Endothelial cell of umbilical vein (primary cell): ENCODE data around the gene TMCO1. TPM values are rescaled to one million over a fixed set of nuclear protein-coding genes. Genes with fewer than 3 reads are reported as not detected.

Source experiments
- BruUV-seq: library from RNA; stranded (reverse); fragments of 400-500 nt; replicated peaks from 2 replicates; lab custom pipeline; 2021; lab: Mats Ljungman, UMichigan
- CTCF ChIA-PET: fragments of 300-600, 350-600 bp; sonication (Branson Sonifier 250); formaldehyde crosslinking; loops from one replicate; lab custom pipeline; 2021; ENCODE audit warnings: antibody characterized with exemption, inconsistent platforms; lab: Charles Lee
- POLR2A ChIA-PET: fragments of 300-600, 350-600 bp; sonication (Branson Sonifier 250); formaldehyde crosslinking; loops from one replicate; lab custom pipeline; 2021; ENCODE audit warnings: antibody characterized with exemption, inconsistent platforms; lab: Charles Lee
- DNase-seq: peaks from one replicate; pipeline ENCODE4 v3.0.0-alpha.2; 2011; ENCODE audit warnings: low read depth, low spot score
- FAIRE-seq: peaks from 2 replicates; lab custom pipeline; 2011; peaks lifted over from hg19 to GRCh38; lab: Jason Lieb, UNC
- H2AFZ ChIP-seq: 2 replicates; pipeline ENCODE4 v1.6.0; 2012; ENCODE audit warnings: low read depth, low read length, control low read depth, inconsistent platforms
- H3K27ac ChIP-seq: 2 replicates; pipeline ENCODE4 v1.5.1; 2011; ENCODE audit warnings: low read depth, mild to moderate bottlenecking, control low read depth, low read length, moderate library complexity; ENCODE audit not compliant: insufficient read depth
- H3K27me3 ChIP-seq, 2 experiments: 2 replicates each; pipeline versions ENCODE4 v1.6.0 to v1.6.1; 2011; ENCODE audit warnings: low read length in 2 of 2, mixed read lengths in 1 of 2; ENCODE audit not compliant: control insufficient read depth in 2 of 2, insufficient read depth in 2 of 2
- H3K36me3 ChIP-seq, 2 experiments: 2 replicates in 1 of 2; 3 replicates in 1 of 2; pipeline ENCODE4 v1.5.1; 2011; ENCODE audit warnings: low read length in 2 of 2, mild to moderate bottlenecking in 1 of 2, moderate library complexity in 1 of 2; ENCODE audit not compliant: control insufficient read depth in 2 of 2, insufficient read depth in 2 of 2; ENCODE audit errors: extremely low read depth in 1 of 2
- H3K4me1 ChIP-seq: 3 replicates; pipeline ENCODE4 v1.5.1; 2011; ENCODE audit warnings: mild to moderate bottlenecking, low read length; ENCODE audit not compliant: control insufficient read depth, insufficient read depth; ENCODE audit errors: extremely low read depth
- H3K4me2 ChIP-seq: 2 replicates; pipeline ENCODE4 v1.6.1; 2011; ENCODE audit warnings: low read length, control low read depth, mixed read lengths; ENCODE audit not compliant: insufficient read depth
- H3K4me3 ChIP-seq, 3 experiments: fragments of 200-600 bp in 1 of 3; sonication (generic), shearing (Covaris generic) in 1 of 3; replicated peaks in 1 of 3; 2 replicates each; pipeline ENCODE4 v1.5.1; 2011 to 2016; ENCODE audit warnings: control low read depth in 3 of 3, low read length in 3 of 3, mild to moderate bottlenecking in 2 of 3, inconsistent platforms in 1 of 3, low read depth in 1 of 3, moderate library complexity in 1 of 3; ENCODE audit not compliant: insufficient read depth in 1 of 3
- H3K79me2 ChIP-seq: 2 replicates; pipeline ENCODE4 v1.6.0; 2012; ENCODE audit warnings: low read length, inconsistent platforms; ENCODE audit not compliant: control insufficient read depth, insufficient read depth
- H3K9ac ChIP-seq: replicated peaks from 2 replicates; pipeline ENCODE3; 2011; ENCODE audit warnings: low read length, control low read depth; ENCODE audit not compliant: insufficient read depth; ENCODE audit errors: extremely low read depth
- H3K9me1 ChIP-seq: replicated peaks from 3 replicates; pipeline ENCODE4 v1.6.0; 2011; ENCODE audit warnings: mild to moderate bottlenecking, low read length; ENCODE audit not compliant: control insufficient read depth, insufficient read depth; ENCODE audit errors: extremely low read depth
- H3K9me3 ChIP-seq: replicated peaks from 2 replicates; pipeline ENCODE4 v1.5.1; 2012; ENCODE audit warnings: low read length, inconsistent platforms; ENCODE audit not compliant: control insufficient read depth, insufficient read depth
- H4K20me1 ChIP-seq: replicated peaks from 2 replicates; pipeline ENCODE3; 2011; ENCODE audit warnings: mild to moderate bottlenecking, low read length; ENCODE audit not compliant: control insufficient read depth, insufficient read depth; ENCODE audit errors: extremely low read depth
- EZH2 ChIP-seq: IDR thresholded peaks from 2 replicates; pipeline ENCODE4 v1.6.1; 2012; ENCODE audit warnings: borderline replicate concordance, low read depth, mild to moderate bottlenecking, moderate library complexity, low read length, inconsistent platforms; ENCODE audit not compliant: severe bottlenecking
- FOS ChIP-seq: IDR thresholded peaks from 2 replicates; pipeline ENCODE4 v1.6.1; 2011; ENCODE audit warnings: mild to moderate bottlenecking, low read length, moderate library complexity, borderline replicate concordance; ENCODE audit not compliant: insufficient read depth
- GATA2 ChIP-seq: IDR thresholded peaks from 2 replicates; pipeline ENCODE4 v1.7.0; 2011; ENCODE audit warnings: low read depth, mild to moderate bottlenecking, moderate library complexity, mixed read lengths, low read length; ENCODE audit not compliant: insufficient read length, insufficient read depth
- JUN ChIP-seq: IDR thresholded peaks from 2 replicates; pipeline ENCODE4 v1.6.1; 2011; ENCODE audit warnings: borderline replicate concordance, low read depth; ENCODE audit not compliant: insufficient read length, insufficient read depth
- MYC ChIP-seq: IDR thresholded peaks from one replicate; pipeline ENCODE4 v1.6.1; 2011; ENCODE audit warnings: mild to moderate bottlenecking, low read depth, low read length
- POLR2A ChIP-seq: IDR thresholded peaks from 2 replicates; pipeline ENCODE4 v1.6.1; 2012; ENCODE audit warnings: low read depth, mild to moderate bottlenecking, control low read depth, low read length
- POLR2AphosphoS5 ChIP-seq: IDR thresholded peaks from 2 replicates; pipeline ENCODE4 v1.6.1; 2012; ENCODE audit warnings: low read depth, mild to moderate bottlenecking, control low read depth, low read length, moderate library complexity; ENCODE audit not compliant: insufficient read depth
- dilution Hi-C: fragments of 300-500 bp; cut with MboI; formaldehyde crosslinking; loops from one replicate; pipeline ENCODE4 v1.15.0; 2019; ENCODE audit warnings: low sequenced_read_pairs; ENCODE audit not compliant: extremely low pct_ligation_motif_present
- intact Hi-C: fragments of 100-400 bp; cut with micrococcal nuclease; formaldehyde crosslinking; loops from one replicate; pipeline ENCODE4 v1.10.0; 2022
- polyA plus RNA-seq, 4 experiments: library from polyadenylated mRNA; depleted of rRNA in 3 of 4; stranded (reverse) in 3 of 4; unstranded in 1 of 4; fragments of >200 nt; gene quantifications; 2 replicates each; pipeline versions ENCODE4 v1.2.1 to v1.2.3, GENCODE V29; 2011 to 2012; ENCODE audit warnings: missing spikeins in 1 of 4
- total RNA-seq: library from RNA; stranded (reverse); gene quantifications from 2 replicates; pipeline ENCODE4 v1.2.3, GENCODE V29; 2021
- TF ChIP-seq, protein P1 (sequence below): IDR thresholded peaks from 2 replicates; pipeline ENCODE4 v1.6.1; 2011; ENCODE audit not compliant: insufficient read depth, insufficient read length
- TF ChIP-seq, protein P2 (sequence below), 2 donors: IDR thresholded peaks; 1 replicate in 1 of 2; 2 replicates in 1 of 2; pipeline ENCODE4 v1.5.1; 2011; ENCODE audit warnings: low read length in 2 of 2, mild to moderate bottlenecking in 2 of 2, moderate library complexity in 2 of 2, control low read depth in 1 of 2, inconsistent platforms in 1 of 2, low read depth in 1 of 2; ENCODE audit not compliant: insufficient read depth in 1 of 2; ENCODE audit errors: extremely low read depth in 1 of 2

The TMCO1 gene
- total and polyA plus RNA-seq, 2 donors (not counting 3 experiments of a cell fraction or from before 2014, with no cell fraction given) = 86.0 to 93.4 TPM

DNA sequence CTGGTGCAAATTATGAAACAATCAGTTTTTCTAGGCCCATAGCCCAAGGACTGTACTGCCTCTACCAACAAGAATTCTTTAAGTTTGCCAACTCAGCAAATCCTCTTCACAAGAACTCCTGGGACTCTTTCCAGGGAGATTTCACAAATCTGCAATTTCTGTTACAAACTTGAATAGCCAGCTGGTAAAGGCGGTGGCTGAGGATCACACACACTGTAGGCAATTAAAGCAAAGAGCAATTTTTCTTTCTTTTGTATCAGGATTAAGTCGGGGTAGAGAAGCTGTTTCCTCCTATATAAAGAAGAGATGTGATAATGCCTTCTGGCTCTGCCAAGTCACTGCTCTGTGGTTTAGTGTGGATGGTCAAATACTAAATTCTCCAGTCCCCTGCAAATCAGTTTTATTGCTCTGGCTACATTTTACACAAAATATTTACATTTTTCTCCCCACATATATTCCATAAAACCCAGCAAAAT is 72.0 kb downstream of the TMCO1 start:
- Histone ChIP-seq H4K20me1 (no peaks in the 10 kb centered on the region), H3K4me3 (peak overlapping the region in 1 of 3 experiments; percentile 66), H3K9ac (no peak overlapping the region), H3K27ac (no peak overlapping the region), H2AFZ (no peak overlapping the region), H3K9me1 (no peaks in the 10 kb centered on the region), H3K9me3 (no peaks in the 10 kb centered on the region), H3K36me3 (no peaks in the 10 kb centered on the region), H3K27me3 (peaks cover 0 to 2% of the 10 kb centered on the region in 2 experiments), H3K79me2 (peaks cover 30% of the 10 kb centered on the region), H3K4me1 (peaks cover 21% of the 10 kb centered on the region), H3K4me2 (peak overlapping the region; percentile 53)
- ChIA-PET POLR2A (no interaction called here), CTCF (interaction anchor here (1.4 kb wide), 1 partner anchor 66 kb away, joined by 6 read pairs; the partner anchor contains the start of gene MGST3)
- dilution Hi-C loops (no loop called here), intact Hi-C loops (loop anchor here (5.0 kb wide), 1 partner anchor 216 kb away; no protein-coding TSS in a partner anchor)
- TF ChIP-seq EZH2 = no peak
- TF ChIP-seq JUN = no peak
- TF ChIP-seq MYC = no peak
- TF ChIP-seq, protein P1, sequence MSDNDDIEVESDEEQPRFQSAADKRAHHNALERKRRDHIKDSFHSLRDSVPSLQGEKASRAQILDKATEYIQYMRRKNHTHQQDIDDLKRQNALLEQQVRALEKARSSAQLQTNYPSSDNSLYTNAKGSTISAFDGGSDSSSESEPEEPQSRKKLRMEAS = no peak
- BruUV-seq = no TSS peak
- DNase-seq (peak; percentile 46), FAIRE-seq (no peak)

DNA sequence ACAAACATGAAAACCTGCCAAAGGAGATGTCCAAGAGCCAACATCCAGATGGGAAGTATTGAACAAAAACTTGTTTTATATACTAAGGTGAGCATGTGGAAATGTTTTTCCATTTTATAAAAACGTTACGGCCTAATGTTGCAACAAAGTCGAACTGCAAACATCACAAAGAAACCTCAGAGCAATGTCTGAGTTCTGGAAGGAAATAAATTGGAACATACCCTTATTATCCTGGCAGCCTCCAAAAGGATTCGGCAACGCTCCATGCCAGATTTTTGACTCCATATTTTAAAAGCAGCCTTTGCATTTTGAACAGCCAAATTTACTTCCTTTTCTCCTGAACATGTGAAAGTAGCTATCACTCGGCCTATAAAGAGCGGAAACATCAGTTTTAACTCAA is 73.6 kb downstream of the TMCO1 start:
- Histone ChIP-seq H2AFZ (no peak overlapping the region), H3K4me1 (peaks cover 21% of the 10 kb centered on the region), H4K20me1 (no peaks in the 10 kb centered on the region), H3K79me2 (peaks cover 39% of the 10 kb centered on the region), H3K4me3 (no peak overlapping the region), H3K27me3 (no peaks in the 10 kb centered on the region), H3K9me1 (no peaks in the 10 kb centered on the region), H3K36me3 (no peaks in the 10 kb centered on the region), H3K9me3 (no peaks in the 10 kb centered on the region), H3K4me2 (no peak overlapping the region), H3K27ac (no peak overlapping the region), H3K9ac (no peak overlapping the region)
- no TSS peak for BruUV-seq
- FAIRE-seq (no peak), DNase-seq (no peak)
- CTCF ChIA-PET = interaction anchor here (1.0 to 1.2 kb wide), 3 partner anchors 9 to 230 kb away, joined by 3 to 4 read pairs (median 4); no protein-coding TSS in a partner anchor
- POLR2A ChIA-PET = no interaction called here
- TF ChIP-seq POLR2AphosphoS5 = no peak
- no peak for TF ChIP-seq MYC
- no peak for TF ChIP-seq JUN
- TF ChIP-seq, protein P1 = no peak
- TF ChIP-seq, protein P2, sequence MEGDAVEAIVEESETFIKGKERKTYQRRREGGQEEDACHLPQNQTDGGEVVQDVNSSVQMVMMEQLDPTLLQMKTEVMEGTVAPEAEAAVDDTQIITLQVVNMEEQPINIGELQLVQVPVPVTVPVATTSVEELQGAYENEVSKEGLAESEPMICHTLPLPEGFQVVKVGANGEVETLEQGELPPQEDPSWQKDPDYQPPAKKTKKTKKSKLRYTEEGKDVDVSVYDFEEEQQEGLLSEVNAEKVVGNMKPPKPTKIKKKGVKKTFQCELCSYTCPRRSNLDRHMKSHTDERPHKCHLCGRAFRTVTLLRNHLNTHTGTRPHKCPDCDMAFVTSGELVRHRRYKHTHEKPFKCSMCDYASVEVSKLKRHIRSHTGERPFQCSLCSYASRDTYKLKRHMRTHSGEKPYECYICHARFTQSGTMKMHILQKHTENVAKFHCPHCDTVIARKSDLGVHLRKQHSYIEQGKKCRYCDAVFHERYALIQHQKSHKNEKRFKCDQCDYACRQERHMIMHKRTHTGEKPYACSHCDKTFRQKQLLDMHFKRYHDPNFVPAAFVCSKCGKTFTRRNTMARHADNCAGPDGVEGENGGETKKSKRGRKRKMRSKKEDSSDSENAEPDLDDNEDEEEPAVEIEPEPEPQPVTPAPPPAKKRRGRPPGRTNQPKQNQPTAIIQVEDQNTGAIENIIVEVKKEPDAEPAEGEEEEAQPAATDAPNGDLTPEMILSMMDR (IDR thresholded peaks at IDR 0.05; ENCODE audit: extremely low read depth in 1 of 2, insufficient read depth in 1 of 2, low read depth in 1 of 2, low read length in 2 of 2) = no peak
- TF ChIP-seq EZH2 = no peak
- no peak for TF ChIP-seq FOS
- no peak for TF ChIP-seq GATA2
- TF ChIP-seq POLR2A = no peak
- intact Hi-C loops = loop anchor here (5.0 kb wide), 1 partner anchor 217 kb away; no protein-coding TSS in a partner anchor
- dilution Hi-C loops = no loop called here
